Astrocyte (in vitro differentiated cells and primary cell): ENCODE measurements around the gene CYB561D2. TPM values are rescaled to one million over a fixed set of nuclear protein-coding genes. Genes with fewer than 3 reads are reported as not detected.

ENCODE experiments used
- DNase-seq: peaks from one replicate; pipeline ENCODE4 v3.0.0-alpha.2; 2010; ENCODE audit warnings: low read depth
- FAIRE-seq: peaks from 2 replicates; lab custom pipeline; 2011; peaks lifted over from hg19 to GRCh38; lab: Jason Lieb, UNC
- H2AFZ ChIP-seq: 2 replicates; pipeline ENCODE4 v1.6.0; 2012; ENCODE audit warnings: low read depth, low read length, inconsistent platforms
- H3K27ac ChIP-seq: 2 replicates; pipeline ENCODE4 v1.5.1; 2011; ENCODE audit warnings: low read depth, low read length, inconsistent platforms
- H3K27me3 ChIP-seq: 2 replicates; pipeline ENCODE4 v1.6.0; 2011; ENCODE audit warnings: low read length, inconsistent platforms; ENCODE audit not compliant: insufficient read depth
- H3K36me3 ChIP-seq: 2 replicates; pipeline ENCODE4 v1.5.1; 2011; ENCODE audit warnings: low read length, inconsistent platforms; ENCODE audit not compliant: insufficient read depth
- H3K4me1 ChIP-seq: 2 replicates; pipeline ENCODE4 v1.5.1; 2011; ENCODE audit warnings: low read length, inconsistent platforms; ENCODE audit not compliant: insufficient read depth
- H3K4me2 ChIP-seq: 2 replicates; pipeline ENCODE4 v1.6.0; 2012; ENCODE audit warnings: low read length, inconsistent platforms
- H3K4me3 ChIP-seq: 2 replicates; pipeline ENCODE4 v1.5.1; 2011; ENCODE audit warnings: low read depth, mild to moderate bottlenecking, low read length, inconsistent platforms; ENCODE audit not compliant: insufficient read depth
- H3K79me2 ChIP-seq: 2 replicates; pipeline ENCODE4 v1.6.0; 2012; ENCODE audit warnings: mild to moderate bottlenecking, low read length, inconsistent platforms; ENCODE audit not compliant: insufficient read depth
- H3K9ac ChIP-seq: 2 replicates; pipeline ENCODE4 v1.6.0; 2012; ENCODE audit warnings: mild to moderate bottlenecking, low read length, inconsistent platforms
- H3K9me3 ChIP-seq: 2 replicates; pipeline ENCODE4 v1.5.1; 2012; ENCODE audit warnings: low read depth, mild to moderate bottlenecking, low read length, inconsistent platforms; ENCODE audit not compliant: insufficient read depth
- H4K20me1 ChIP-seq: 2 replicates; pipeline ENCODE4 v1.6.0; 2012; ENCODE audit warnings: low read length, inconsistent platforms; ENCODE audit not compliant: insufficient read depth
- H3K27ac Mint-ChIP-seq: one replicate; pipeline ENCODE4 v1.8.0; 2021; ENCODE audit warnings: mild to moderate bottlenecking, mixed read lengths; ENCODE audit not compliant: unreplicated experiment
- H3K27me3 Mint-ChIP-seq: one replicate; pipeline ENCODE4 v1.8.0; 2021; ENCODE audit warnings: low read depth, mixed read lengths; ENCODE audit not compliant: unreplicated experiment
- H3K36me3 Mint-ChIP-seq: one replicate; pipeline ENCODE4 v1.8.0; 2021; ENCODE audit warnings: low read depth, mixed read lengths; ENCODE audit not compliant: unreplicated experiment
- H3K4me1 Mint-ChIP-seq: one replicate; pipeline ENCODE4 v1.8.0; 2021; ENCODE audit warnings: low read depth, mixed read lengths; ENCODE audit not compliant: unreplicated experiment
- H3K4me3 Mint-ChIP-seq: one replicate; pipeline ENCODE4 v1.8.0; 2021; ENCODE audit warnings: mild to moderate bottlenecking, moderate library complexity, mixed read lengths; ENCODE audit not compliant: unreplicated experiment
- H3K9me3 Mint-ChIP-seq: one replicate; pipeline ENCODE4 v1.8.0; 2021; ENCODE audit warnings: mild to moderate bottlenecking, mixed read lengths; ENCODE audit not compliant: unreplicated experiment
- EZH2 ChIP-seq: IDR thresholded peaks from 2 replicates; pipeline ENCODE4 v1.6.1; 2012; ENCODE audit warnings: mild to moderate bottlenecking, low read length, inconsistent platforms; ENCODE audit not compliant: insufficient read depth
- total RNA-seq: library from RNA; stranded (reverse); gene quantifications from 2 replicates; pipeline ENCODE4 v1.2.1, GENCODE V29; 2021
- TF ChIP-seq, protein P1 (sequence below): IDR thresholded peaks from 2 replicates; pipeline ENCODE4 v1.5.1; 2011; ENCODE audit warnings: low read depth, mild to moderate bottlenecking, inconsistent platforms, low read length, moderate library complexity; ENCODE audit not compliant: insufficient read depth

Gene CYB561D2
- total RNA-seq, 1 donor from 2014 or later: 19.4 TPM

DNA sequence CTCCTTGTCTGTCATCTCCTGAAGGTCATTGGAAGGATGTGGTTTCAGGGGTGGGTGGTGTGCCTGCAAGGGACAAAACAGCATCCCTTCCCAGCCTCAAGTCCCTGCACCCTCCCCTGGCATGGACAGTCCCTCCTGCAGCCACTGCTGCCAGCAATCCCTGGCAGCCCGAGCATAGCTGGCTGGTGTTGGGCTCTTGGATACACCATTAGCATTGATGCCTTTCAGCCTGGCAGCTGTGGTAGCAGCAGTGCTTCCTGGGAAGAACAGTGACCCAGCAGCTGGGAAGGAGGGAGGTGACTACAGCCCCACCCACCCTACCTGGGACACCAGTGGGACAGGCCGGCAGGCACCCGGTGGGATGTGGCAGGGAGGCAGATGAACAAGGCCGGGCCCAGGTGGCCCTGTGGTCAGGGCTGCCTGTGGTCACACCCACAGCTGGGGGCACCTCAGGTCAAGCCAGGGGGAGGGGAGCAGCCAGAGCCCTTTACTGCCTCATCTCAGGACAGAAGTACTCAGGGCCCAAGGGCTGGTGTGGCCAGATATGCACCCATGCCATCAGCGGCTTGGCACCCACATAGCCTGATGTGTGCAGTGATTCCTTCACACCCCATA lies 41.5 kb downstream of the CYB561D2 start:
- Histone ChIP-seq H3K9ac (no peak overlapping the region), H3K9me3 (no peaks in the 10 kb centered on the region), H3K27ac (no peak overlapping the region), H3K4me1 (peaks cover 8% of the 10 kb centered on the region), H3K4me2 (no peak overlapping the region), H3K27me3 (peaks cover 4% of the 10 kb centered on the region), H3K4me3 (no peak overlapping the region), H4K20me1 (no peaks in the 10 kb centered on the region), H3K79me2 (no peaks in the 10 kb centered on the region), H2AFZ (no peak overlapping the region), H3K36me3 (no peaks in the 10 kb centered on the region)
- no peak for DNase-seq
- Mint-ChIP-seq H3K27ac (no peak overlapping the region), H3K4me1 (peaks cover 2% of the 10 kb centered on the region), H3K27me3 (peaks cover 19% of the 10 kb centered on the region), H3K36me3 (no peaks in the 10 kb centered on the region), H3K4me3 (no peak overlapping the region), H3K9me3 (no peaks in the 10 kb centered on the region)
- no peak for FAIRE-seq
- no peak for TF ChIP-seq EZH2
- TF ChIP-seq, protein P1, sequence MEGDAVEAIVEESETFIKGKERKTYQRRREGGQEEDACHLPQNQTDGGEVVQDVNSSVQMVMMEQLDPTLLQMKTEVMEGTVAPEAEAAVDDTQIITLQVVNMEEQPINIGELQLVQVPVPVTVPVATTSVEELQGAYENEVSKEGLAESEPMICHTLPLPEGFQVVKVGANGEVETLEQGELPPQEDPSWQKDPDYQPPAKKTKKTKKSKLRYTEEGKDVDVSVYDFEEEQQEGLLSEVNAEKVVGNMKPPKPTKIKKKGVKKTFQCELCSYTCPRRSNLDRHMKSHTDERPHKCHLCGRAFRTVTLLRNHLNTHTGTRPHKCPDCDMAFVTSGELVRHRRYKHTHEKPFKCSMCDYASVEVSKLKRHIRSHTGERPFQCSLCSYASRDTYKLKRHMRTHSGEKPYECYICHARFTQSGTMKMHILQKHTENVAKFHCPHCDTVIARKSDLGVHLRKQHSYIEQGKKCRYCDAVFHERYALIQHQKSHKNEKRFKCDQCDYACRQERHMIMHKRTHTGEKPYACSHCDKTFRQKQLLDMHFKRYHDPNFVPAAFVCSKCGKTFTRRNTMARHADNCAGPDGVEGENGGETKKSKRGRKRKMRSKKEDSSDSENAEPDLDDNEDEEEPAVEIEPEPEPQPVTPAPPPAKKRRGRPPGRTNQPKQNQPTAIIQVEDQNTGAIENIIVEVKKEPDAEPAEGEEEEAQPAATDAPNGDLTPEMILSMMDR: no peak

DNA sequence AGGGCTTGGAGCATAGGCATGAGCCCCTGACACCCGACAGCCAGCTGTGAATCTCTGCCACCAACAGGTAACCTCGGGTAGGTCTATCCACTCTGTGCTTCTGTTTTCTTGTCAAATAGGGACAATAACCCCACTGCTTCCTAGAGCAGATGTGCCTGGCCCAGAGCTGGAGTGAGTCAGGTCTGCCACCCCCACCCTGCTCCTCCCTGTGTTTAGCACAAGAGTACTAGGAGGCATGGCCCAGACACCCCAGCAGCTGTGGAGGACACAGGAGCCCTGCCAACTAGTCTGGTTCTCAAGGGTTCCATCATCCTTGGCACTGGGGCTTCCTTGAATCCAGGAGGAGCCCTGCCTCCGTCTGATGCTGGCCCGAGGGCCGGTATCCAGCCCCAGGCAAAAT lies 42.4 kb downstream of the CYB561D2 start:
- FAIRE-seq: no peak
- Histone ChIP-seq H2AFZ (no peak overlapping the region), H3K79me2 (no peaks in the 10 kb centered on the region), H3K36me3 (no peaks in the 10 kb centered on the region), H3K27ac (no peak overlapping the region), H3K4me2 (no peak overlapping the region), H3K4me1 (peaks cover 8% of the 10 kb centered on the region), H3K9ac (no peak overlapping the region), H4K20me1 (no peaks in the 10 kb centered on the region), H3K9me3 (no peaks in the 10 kb centered on the region), H3K4me3 (no peak overlapping the region), H3K27me3 (peaks cover 4% of the 10 kb centered on the region)
- peaks cover 19% of the 10 kb centered on the region for H3K27me3 Mint-ChIP-seq
- H3K36me3 Mint-ChIP-seq: no peaks in the 10 kb centered on the region
- H3K9me3 Mint-ChIP-seq: no peaks in the 10 kb centered on the region
- no peak for DNase-seq
- H3K4me3 Mint-ChIP-seq: no peak overlapping the region
- TF ChIP-seq, protein P1: no peak
- TF ChIP-seq EZH2: no peak
- no peak overlapping the region for H3K27ac Mint-ChIP-seq
- H3K4me1 Mint-ChIP-seq: peaks cover 2% of the 10 kb centered on the region

DNA sequence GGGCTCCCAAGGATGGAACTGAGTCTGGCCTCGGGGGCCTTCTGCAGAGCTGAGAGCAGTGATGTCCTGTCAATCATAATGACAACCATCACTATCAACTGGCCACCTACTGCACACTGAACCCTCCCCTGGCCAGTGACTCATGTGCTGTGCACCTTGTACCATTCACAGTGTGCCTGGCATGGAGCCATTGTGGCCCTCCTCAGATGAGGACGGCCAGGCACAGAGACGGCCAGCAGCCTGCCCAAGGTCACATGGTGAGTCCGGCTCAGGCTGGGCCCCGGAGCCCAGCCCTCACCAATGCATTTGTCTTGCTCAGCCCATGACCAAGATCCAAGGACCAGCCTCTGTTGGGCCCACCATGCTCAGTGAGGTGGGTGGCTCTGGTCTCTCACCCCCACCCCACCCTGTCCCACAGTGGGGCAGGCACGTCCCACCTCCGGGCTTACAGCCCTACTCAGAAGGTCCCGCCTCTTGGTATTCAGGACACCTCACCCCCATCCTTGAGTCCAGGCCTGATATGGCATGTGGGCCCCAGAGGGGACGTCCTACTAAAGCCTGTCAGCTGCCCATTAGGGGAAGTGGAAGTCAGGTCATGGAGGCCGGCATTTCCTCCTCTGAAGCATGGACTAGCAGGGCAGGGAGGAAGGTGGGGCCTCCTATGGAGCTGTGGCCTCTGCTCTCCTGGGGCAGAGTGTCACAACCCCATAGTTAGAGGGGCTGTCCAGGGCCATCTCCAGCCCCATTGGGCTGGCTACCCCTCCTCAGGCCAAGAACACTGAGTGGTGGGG lies 44.6 kb downstream of the CYB561D2 start:
- Mint-ChIP-seq H3K9me3 (no peaks in the 10 kb centered on the region), H3K4me1 (peaks cover 2% of the 10 kb centered on the region), H3K27ac (no peak overlapping the region), H3K27me3 (peaks cover 33% of the 10 kb centered on the region), H3K4me3 (no peak overlapping the region), H3K36me3 (no peaks in the 10 kb centered on the region)
- no peak overlapping the region for H3K4me2 ChIP-seq
- FAIRE-seq (no peak), DNase-seq (no peak)
- no peaks in the 10 kb centered on the region for H3K36me3 ChIP-seq
- H3K4me3 ChIP-seq: no peak overlapping the region
- H3K9me3 ChIP-seq: no peaks in the 10 kb centered on the region
- no peaks in the 10 kb centered on the region for H3K79me2 ChIP-seq
- H3K4me1 ChIP-seq: no peaks in the 10 kb centered on the region
- no peak overlapping the region for H2AFZ ChIP-seq
- no peak overlapping the region for H3K27ac ChIP-seq
- H3K27me3 ChIP-seq: peaks cover 4% of the 10 kb centered on the region
- H4K20me1 ChIP-seq: no peaks in the 10 kb centered on the region
- H3K9ac ChIP-seq: no peak overlapping the region
- TF ChIP-seq, protein P1: no peak
- TF ChIP-seq EZH2: no peak
